HL-60 (cell line): ENCODE measurements around the gene TBC1D22A.

Source experiments
- GABPA ChIP-seq: IDR thresholded peaks from 2 replicates; pipeline ENCODE4 v1.6.1; 2012; ENCODE audit warnings: low read depth
- POLR2AphosphoS5 ChIP-seq: IDR thresholded peaks from 2 replicates; pipeline ENCODE4 v1.6.1; 2012; ENCODE audit warnings: low read depth
- SPI1 ChIP-seq: IDR thresholded peaks from 2 replicates; pipeline ENCODE4 v1.6.1; 2012; ENCODE audit warnings: low read depth, mild to moderate bottlenecking, borderline replicate concordance
- TF ChIP-seq, protein P1 (sequence below): IDR thresholded peaks from one replicate; pipeline ENCODE4 v1.5.1; 2011; ENCODE audit warnings: low read length, control low read depth, inconsistent platforms; ENCODE audit not compliant: insufficient read depth
- TF ChIP-seq, protein P2 (sequence below): IDR thresholded peaks from 2 replicates; pipeline ENCODE4 v1.6.1; 2012; ENCODE audit warnings: low read depth; ENCODE audit not compliant: insufficient replicate concordance

DNA sequence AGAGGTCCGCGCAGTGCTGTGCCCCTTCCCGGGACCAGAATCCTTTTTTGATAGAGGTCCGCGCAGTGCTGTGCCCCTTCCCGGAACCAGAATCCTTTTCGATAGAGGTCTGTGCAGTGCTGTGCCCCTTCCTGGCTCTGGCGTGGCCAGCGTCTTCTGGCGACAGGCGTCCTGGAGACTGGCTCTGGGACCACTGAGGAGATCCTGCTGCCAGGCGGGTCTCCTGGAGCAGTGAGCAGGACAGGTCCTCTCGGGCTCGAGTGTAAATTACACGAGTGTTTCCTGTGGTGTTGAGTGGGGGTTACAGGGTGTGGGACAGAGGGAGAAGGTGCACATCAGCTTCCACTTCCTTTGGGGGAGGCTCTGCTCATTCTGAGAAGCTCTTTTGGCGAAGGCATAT, 98.1 kb downstream of the TBC1D22A start:
- TF ChIP-seq, protein P1, sequence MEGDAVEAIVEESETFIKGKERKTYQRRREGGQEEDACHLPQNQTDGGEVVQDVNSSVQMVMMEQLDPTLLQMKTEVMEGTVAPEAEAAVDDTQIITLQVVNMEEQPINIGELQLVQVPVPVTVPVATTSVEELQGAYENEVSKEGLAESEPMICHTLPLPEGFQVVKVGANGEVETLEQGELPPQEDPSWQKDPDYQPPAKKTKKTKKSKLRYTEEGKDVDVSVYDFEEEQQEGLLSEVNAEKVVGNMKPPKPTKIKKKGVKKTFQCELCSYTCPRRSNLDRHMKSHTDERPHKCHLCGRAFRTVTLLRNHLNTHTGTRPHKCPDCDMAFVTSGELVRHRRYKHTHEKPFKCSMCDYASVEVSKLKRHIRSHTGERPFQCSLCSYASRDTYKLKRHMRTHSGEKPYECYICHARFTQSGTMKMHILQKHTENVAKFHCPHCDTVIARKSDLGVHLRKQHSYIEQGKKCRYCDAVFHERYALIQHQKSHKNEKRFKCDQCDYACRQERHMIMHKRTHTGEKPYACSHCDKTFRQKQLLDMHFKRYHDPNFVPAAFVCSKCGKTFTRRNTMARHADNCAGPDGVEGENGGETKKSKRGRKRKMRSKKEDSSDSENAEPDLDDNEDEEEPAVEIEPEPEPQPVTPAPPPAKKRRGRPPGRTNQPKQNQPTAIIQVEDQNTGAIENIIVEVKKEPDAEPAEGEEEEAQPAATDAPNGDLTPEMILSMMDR: no peak
- TF ChIP-seq GABPA: no peak
- TF ChIP-seq POLR2AphosphoS5: no peak
- TF ChIP-seq, protein P2, sequence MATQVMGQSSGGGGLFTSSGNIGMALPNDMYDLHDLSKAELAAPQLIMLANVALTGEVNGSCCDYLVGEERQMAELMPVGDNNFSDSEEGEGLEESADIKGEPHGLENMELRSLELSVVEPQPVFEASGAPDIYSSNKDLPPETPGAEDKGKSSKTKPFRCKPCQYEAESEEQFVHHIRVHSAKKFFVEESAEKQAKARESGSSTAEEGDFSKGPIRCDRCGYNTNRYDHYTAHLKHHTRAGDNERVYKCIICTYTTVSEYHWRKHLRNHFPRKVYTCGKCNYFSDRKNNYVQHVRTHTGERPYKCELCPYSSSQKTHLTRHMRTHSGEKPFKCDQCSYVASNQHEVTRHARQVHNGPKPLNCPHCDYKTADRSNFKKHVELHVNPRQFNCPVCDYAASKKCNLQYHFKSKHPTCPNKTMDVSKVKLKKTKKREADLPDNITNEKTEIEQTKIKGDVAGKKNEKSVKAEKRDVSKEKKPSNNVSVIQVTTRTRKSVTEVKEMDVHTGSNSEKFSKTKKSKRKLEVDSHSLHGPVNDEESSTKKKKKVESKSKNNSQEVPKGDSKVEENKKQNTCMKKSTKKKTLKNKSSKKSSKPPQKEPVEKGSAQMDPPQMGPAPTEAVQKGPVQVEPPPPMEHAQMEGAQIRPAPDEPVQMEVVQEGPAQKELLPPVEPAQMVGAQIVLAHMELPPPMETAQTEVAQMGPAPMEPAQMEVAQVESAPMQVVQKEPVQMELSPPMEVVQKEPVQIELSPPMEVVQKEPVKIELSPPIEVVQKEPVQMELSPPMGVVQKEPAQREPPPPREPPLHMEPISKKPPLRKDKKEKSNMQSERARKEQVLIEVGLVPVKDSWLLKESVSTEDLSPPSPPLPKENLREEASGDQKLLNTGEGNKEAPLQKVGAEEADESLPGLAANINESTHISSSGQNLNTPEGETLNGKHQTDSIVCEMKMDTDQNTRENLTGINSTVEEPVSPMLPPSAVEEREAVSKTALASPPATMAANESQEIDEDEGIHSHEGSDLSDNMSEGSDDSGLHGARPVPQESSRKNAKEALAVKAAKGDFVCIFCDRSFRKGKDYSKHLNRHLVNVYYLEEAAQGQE: no peak
- TF ChIP-seq SPI1: no peak
